Left ventricle myocardium inferior (tissue), 1 donor: ENCODE results near the gene POU2F1. TPM values are rescaled to one million over a fixed set of nuclear protein-coding genes. Genes with fewer than 3 reads are reported as not detected.

Source experiments
- DNase-seq: peaks from one replicate; pipeline ENCODE4 v3.0.0-alpha.2; 2020
- H3K27ac ChIP-seq: fragments of 200-600 bp; replicated peaks from 2 replicates; pipeline ENCODE4 v1.8.0; 2021
- H3K27me3 ChIP-seq: fragments of 200-600 bp; 2 replicates; pipeline ENCODE4 v1.8.0; 2021; ENCODE audit warnings: low read depth
- H3K36me3 ChIP-seq: fragments of 200-600 bp; 2 replicates; pipeline ENCODE4 v1.8.0; 2021
- H3K4me1 ChIP-seq: fragments of 200-600 bp; 2 replicates; pipeline ENCODE4 v1.8.0; 2021
- H3K4me3 ChIP-seq: fragments of 200-600 bp; 2 replicates; pipeline ENCODE4 v1.8.0; 2021; ENCODE audit warnings: mild to moderate bottlenecking, moderate library complexity
- H3K9me3 ChIP-seq: fragments of 200-600 bp; replicated peaks from 2 replicates; pipeline ENCODE4 v1.8.0; 2021
- intact Hi-C: fragments of 100-400 bp; cut with micrococcal nuclease; formaldehyde crosslinking; loops from one replicate; pipeline ENCODE4 v1.11.0; 2022
- total RNA-seq: library from RNA; stranded (reverse); fragmentation: NEBNext Ultra II Directional; extraction: Animal tissue kit (Norgen Biotek cat#: 25700); gene quantifications from one replicate; pipeline ENCODE4 v1.2.1, GENCODE V29; 2021
- TF ChIP-seq, protein P1 (sequence below): fragments of 200-600 bp; IDR thresholded peaks from 2 replicates; pipeline ENCODE4 v1.8.0; 2021; ENCODE audit warnings: antibody characterized with exemption, mild to moderate bottlenecking, borderline replicate concordance
- donor health status: DM: no; HTN: yes; CAD: no; lungs with severe emphysema.

POU2F1 gene
- total RNA-seq, 1 donor from 2014 or later: 7.5 TPM

GRCh38 chr1:167266965-167267364 lies 46.3 kb downstream of the POU2F1 start:
- H3K4me1 ChIP-seq: peaks cover 72% of the 10 kb centered on the region
- H3K4me3 ChIP-seq: no peak overlapping the region
- H3K36me3 ChIP-seq: no peaks in the 10 kb centered on the region
- TF ChIP-seq, protein P1, sequence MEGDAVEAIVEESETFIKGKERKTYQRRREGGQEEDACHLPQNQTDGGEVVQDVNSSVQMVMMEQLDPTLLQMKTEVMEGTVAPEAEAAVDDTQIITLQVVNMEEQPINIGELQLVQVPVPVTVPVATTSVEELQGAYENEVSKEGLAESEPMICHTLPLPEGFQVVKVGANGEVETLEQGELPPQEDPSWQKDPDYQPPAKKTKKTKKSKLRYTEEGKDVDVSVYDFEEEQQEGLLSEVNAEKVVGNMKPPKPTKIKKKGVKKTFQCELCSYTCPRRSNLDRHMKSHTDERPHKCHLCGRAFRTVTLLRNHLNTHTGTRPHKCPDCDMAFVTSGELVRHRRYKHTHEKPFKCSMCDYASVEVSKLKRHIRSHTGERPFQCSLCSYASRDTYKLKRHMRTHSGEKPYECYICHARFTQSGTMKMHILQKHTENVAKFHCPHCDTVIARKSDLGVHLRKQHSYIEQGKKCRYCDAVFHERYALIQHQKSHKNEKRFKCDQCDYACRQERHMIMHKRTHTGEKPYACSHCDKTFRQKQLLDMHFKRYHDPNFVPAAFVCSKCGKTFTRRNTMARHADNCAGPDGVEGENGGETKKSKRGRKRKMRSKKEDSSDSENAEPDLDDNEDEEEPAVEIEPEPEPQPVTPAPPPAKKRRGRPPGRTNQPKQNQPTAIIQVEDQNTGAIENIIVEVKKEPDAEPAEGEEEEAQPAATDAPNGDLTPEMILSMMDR: no peak
- no peak for DNase-seq
- intact Hi-C loops: loop anchor here (10.0 kb wide), 1 partner anchor 268 kb away; no protein-coding TSS in a partner anchor
- H3K9me3 ChIP-seq: no peaks in the 10 kb centered on the region
- no peak overlapping the region for H3K27ac ChIP-seq
- no peaks in the 10 kb centered on the region for H3K27me3 ChIP-seq

DNA sequence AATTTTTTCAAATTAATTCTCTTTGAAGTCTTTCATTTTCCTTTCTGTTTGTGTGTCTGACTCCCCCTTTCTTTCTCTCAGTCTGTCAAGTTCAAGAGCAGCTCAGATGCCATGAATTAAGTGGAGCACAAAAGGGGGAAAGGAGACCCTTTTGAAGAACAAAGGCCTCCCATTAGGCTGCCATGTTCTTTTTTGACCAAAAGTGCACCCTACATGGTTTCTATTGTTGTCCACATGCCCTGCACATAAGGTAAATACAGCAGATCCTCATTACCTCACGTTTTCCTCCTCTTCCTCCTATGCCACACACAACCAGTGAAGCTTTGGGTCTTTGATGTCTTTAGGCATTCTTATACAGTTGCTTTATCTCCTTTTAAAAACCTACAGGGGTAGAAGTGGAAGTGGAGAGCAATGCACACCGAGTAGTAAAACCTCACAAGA lies 47.7 kb downstream of the POU2F1 start:
- DNase-seq: no peak
- H3K27me3 ChIP-seq: no peaks in the 10 kb centered on the region
- H3K36me3 ChIP-seq: no peaks in the 10 kb centered on the region
- H3K4me3 ChIP-seq: no peak overlapping the region
- peaks cover 70% of the 10 kb centered on the region for H3K4me1 ChIP-seq
- intact Hi-C loops: loop anchor here (10.0 kb wide), 1 partner anchor 266 kb away; no protein-coding TSS in a partner anchor
- H3K27ac ChIP-seq: no peak overlapping the region
- H3K9me3 ChIP-seq: no peaks in the 10 kb centered on the region
- TF ChIP-seq, protein P1: no peak

GRCh38 chr1:167270349-167271092 lies 49.8 kb downstream of the POU2F1 start:
- no peak for DNase-seq
- no peaks in the 10 kb centered on the region for H3K36me3 ChIP-seq
- H3K4me3 ChIP-seq: no peak overlapping the region
- intact Hi-C loops: no loop called here
- no peaks in the 10 kb centered on the region for H3K27me3 ChIP-seq
- no peaks in the 10 kb centered on the region for H3K9me3 ChIP-seq
- TF ChIP-seq, protein P1: no peak
- no peak overlapping the region for H3K27ac ChIP-seq
- peaks cover 59% of the 10 kb centered on the region for H3K4me1 ChIP-seq

DNA sequence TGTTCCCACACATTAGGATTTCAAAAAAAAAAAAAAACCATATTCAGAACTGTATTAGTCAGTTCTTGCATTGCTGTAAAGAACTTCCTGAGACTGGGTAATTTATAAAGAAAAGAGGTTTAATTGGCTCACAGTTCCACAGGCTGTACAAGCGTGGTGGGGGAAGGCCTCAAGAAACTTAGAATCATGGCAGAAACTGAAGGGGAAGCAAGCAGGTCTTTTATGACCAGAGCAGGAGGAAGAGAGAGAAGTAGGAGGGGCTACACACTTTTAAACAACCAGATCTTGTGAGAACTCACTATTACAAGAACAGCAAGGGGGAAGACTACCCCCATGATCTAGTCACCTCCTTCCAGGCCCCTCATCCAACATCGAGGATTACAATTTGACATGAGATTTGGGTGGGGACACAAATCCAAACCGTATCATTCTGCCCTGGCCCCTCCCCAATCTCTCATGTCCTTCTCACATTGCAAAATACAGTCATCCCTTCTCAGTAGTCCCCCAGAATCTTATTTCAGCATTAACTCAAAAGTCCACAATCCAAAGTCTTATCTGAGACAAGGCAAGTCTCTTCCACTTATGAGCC lies 51.8 kb downstream of the POU2F1 start:
- H3K27me3 ChIP-seq: no peaks in the 10 kb centered on the region
- no peaks in the 10 kb centered on the region for H3K9me3 ChIP-seq
- no peak for DNase-seq
- peaks cover 60% of the 10 kb centered on the region for H3K4me1 ChIP-seq
- intact Hi-C loops: no loop called here
- H3K4me3 ChIP-seq: no peak overlapping the region
- TF ChIP-seq, protein P1: no peak
- no peak overlapping the region for H3K27ac ChIP-seq
- no peaks in the 10 kb centered on the region for H3K36me3 ChIP-seq

- Histone ChIP-seq H3K4me3 (no peak overlapping the region), H3K27ac (no peak overlapping the region), H3K4me1 (peaks cover 54% of the 10 kb centered on the region), H3K27me3 (no peaks in the 10 kb centered on the region), H3K9me3 (no peaks in the 10 kb centered on the region), H3K36me3 (no peaks in the 10 kb centered on the region)
- no peak for DNase-seq
- intact Hi-C loops: no loop called here
- TF ChIP-seq, protein P1: no peak
Measured at GRCh38 chr1:167273027-167273800, 52.5 kb downstream of the POU2F1 start.
